CD4-positive, alpha-beta T cell treated with Interleukin-15 for 1 hour (primary cell): Measurements from ENCODE around the gene PSMC6.

ENCODE experiments used
- DNase-seq: peaks from one replicate; pipeline ENCODE4 v3.0.0-alpha.2; 2020

The PSMC6 gene

GRCh38 chr14:52706724-52707706 is at the start of gene PSMC6:
TSS of gene PSMC6 (plus strand) at chr14:52707200. CDS start at chr14:52707220, 20 bp downstream.
- DNase-seq, result peak; percentile 93

- DNase-seq, result no peak
These were observed 46.7 kb upstream of the PSMC6 start for GRCh38 chr14:52660325-52660724.

- no peak for DNase-seq
These were observed 46.2 kb upstream of the PSMC6 start for GRCh38 chr14:52660832-52661231.

- DNase-seq, result no peak
These were observed 45.7 kb upstream of the PSMC6 start for GRCh38 chr14:52661314-52661713.

GRCh38 chr14:52663850-52664249 is 43.1 kb upstream of the PSMC6 start:
- no peak for DNase-seq

- DNase-seq, result no peak
These were observed 28.4 kb upstream of the PSMC6 start for GRCh38 chr14:52678591-52678990.

GRCh38 chr14:52683985-52684520 is 22.9 kb upstream of the PSMC6 start:
- no peak for DNase-seq

GRCh38 chr14:52686176-52686575 is 20.8 kb upstream of the PSMC6 start:
- DNase-seq, result no peak

- no peak for DNase-seq
These were observed 15.8 kb upstream of the PSMC6 start for GRCh38 chr14:52690983-52691760.

- no peak for DNase-seq
These were observed 14.6 kb upstream of the PSMC6 start for GRCh38 chr14:52692248-52692962.

GRCh38 chr14:52693036-52693435 is 14.0 kb upstream of the PSMC6 start:
- no peak for DNase-seq

- no peak for DNase-seq
These were observed 13.5 kb upstream of the PSMC6 start for GRCh38 chr14:52693532-52693931.

GRCh38 chr14:52694761-52695480 is 12.1 kb upstream of the PSMC6 start:
- peak; percentile 65 for DNase-seq

GRCh38 chr14:52695481-52696091 is 11.4 kb upstream of the PSMC6 start, which contains the start of gene ERO1A:
TSS of gene ERO1A (minus strand) at chr14:52695558. CDS start at chr14:52695481, 77 bp downstream.
- DNase-seq, result peak; percentile 67

- DNase-seq, result no peak
These were observed 6.3 kb upstream of the PSMC6 start for GRCh38 chr14:52700701-52701172.

GRCh38 chr14:52701223-52701622 is 5.8 kb upstream of the PSMC6 start:
- no peak for DNase-seq

GRCh38 chr14:52703225-52703624 is 3.8 kb upstream of the PSMC6 start:
- no peak for DNase-seq

- no peak for DNase-seq
These were observed 3.3 kb upstream of the PSMC6 start for GRCh38 chr14:52703664-52704063.

GRCh38 chr14:52706286-52706685 is 714 bp upstream of the PSMC6 start:
- peak; percentile 24 for DNase-seq

GRCh38 chr14:52711666-52712065 is 4.7 kb downstream of the PSMC6 start:
- DNase-seq, result no peak

- no peak for DNase-seq
These were observed 9.2 kb downstream of the PSMC6 start for GRCh38 chr14:52716155-52716554.
